C4-2B (cell line): Measurements from ENCODE around the gene PDK1.
"Not testable (repeated sequence)": the region's sequence is repeated elsewhere in the genome, so short reads cannot be mapped to it uniquely, and the experiment has no call there.

Experiments
- CTCF ChIP-seq: fragments of 450-650 bp; conservative IDR thresholded peaks from 2 replicates; pipeline ENCODE4 v1.5.1; 2017; ENCODE audit warnings: mild to moderate bottlenecking
- ZFX ChIP-seq: fragments of 450-650 bp; IDR thresholded peaks from 2 replicates; pipeline ENCODE4 v1.6.1; 2017

- TF ChIP-seq CTCF, ZFX: not testable (repeated sequence)
These were observed 23.4 kb upstream of the PDK1 start for GRCh38 chr2:172532461-172532860.
